Measurements from ENCODE around the gene AAK1.

DNA sequence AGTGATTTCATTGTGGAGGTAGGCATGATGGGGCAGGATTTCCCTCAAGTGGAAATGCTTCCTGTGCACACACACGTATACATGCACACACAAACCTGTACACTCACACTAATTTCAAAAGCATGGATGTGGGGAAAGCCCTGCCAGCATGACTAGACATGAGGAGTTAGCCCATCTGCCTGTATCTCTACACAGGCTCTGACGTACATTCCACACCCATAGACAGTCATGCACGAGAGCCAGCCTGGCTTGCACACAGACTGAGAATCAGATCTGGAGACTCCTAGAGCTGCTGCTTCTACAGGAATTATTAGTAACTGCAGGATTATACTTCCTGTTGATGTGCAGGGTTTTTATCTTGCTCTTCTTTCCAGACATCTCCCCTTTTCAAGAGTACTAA lies 179.0 kb downstream of the AAK1 start:
- TF ChIP-seq POLR2A (IDR thresholded peaks at IDR 0.05) = no peak
- TF ChIP-seq, protein P1, sequence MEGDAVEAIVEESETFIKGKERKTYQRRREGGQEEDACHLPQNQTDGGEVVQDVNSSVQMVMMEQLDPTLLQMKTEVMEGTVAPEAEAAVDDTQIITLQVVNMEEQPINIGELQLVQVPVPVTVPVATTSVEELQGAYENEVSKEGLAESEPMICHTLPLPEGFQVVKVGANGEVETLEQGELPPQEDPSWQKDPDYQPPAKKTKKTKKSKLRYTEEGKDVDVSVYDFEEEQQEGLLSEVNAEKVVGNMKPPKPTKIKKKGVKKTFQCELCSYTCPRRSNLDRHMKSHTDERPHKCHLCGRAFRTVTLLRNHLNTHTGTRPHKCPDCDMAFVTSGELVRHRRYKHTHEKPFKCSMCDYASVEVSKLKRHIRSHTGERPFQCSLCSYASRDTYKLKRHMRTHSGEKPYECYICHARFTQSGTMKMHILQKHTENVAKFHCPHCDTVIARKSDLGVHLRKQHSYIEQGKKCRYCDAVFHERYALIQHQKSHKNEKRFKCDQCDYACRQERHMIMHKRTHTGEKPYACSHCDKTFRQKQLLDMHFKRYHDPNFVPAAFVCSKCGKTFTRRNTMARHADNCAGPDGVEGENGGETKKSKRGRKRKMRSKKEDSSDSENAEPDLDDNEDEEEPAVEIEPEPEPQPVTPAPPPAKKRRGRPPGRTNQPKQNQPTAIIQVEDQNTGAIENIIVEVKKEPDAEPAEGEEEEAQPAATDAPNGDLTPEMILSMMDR (IDR thresholded peaks at IDR 0.05) = no peak
